SH-SY5Y (cell line): ENCODE results near the gene TRRAP.

Experiments
- GATA2 ChIP-seq: IDR thresholded peaks from 2 replicates; pipeline ENCODE4 v1.6.1; 2011; ENCODE audit warnings: mild to moderate bottlenecking, low read depth, low read length
- GATA3 ChIP-seq: IDR thresholded peaks from 2 replicates; pipeline ENCODE4 v1.6.1; 2011; ENCODE audit warnings: low read depth, mild to moderate bottlenecking, low read length, moderate library complexity

TRRAP gene

DNA sequence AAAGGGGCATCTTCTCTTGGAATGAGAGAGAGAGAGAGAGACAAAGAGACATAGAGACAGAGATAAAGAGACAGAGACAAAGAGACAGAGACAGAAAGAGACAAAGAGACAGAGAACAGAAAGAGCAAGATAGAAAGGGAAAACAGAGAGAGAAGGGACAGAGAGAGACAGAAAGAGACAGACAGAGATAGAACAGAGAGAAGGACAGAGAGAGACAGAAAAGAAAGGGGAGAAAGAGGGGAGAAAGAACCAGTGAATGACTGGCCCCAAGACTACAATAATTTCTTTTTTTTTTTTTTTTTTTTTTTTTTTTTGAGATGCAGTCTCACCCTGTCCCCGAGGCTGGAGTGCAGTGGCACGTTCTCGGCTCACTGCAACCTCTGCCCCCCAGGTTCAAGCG lies 16.1 kb upstream of the TRRAP start:
- TF ChIP-seq GATA2 (no peak), GATA3 (no peak)

DNA sequence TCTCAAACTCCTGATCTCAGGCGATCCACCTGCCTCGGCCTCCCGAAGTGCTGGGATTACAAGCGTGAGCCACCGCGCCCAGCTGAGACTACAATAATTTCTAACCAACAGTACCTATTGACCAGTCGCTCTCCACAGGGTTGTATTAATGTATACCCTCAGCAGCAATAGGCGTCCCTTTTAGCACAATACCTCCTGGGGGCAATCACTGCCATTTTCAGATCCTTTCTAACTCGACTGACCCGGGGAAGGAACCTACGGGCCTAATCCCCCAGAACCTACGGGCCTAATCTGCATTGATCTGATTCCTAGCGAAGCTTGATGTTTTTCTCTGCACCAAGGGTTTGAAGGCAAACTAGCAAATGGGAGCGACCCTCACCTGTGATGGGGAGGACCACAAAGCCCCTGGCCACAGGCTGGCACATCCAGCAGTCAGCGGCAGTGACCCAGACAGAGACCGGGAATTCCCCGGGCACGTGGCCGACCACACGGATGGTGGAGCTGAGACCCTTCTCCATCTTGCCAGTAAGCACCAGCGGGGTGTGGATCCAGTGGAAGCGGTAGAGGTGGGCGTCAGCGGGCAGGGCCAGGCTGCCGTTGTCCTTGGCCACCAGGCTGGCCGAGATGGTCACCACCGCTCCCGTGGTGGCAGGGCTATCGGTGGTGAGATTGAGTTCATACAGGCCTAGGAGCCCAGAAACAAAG lies 15.5 kb upstream of the TRRAP start:
- TF ChIP-seq GATA3 (no peak), GATA2 (no peak)

DNA sequence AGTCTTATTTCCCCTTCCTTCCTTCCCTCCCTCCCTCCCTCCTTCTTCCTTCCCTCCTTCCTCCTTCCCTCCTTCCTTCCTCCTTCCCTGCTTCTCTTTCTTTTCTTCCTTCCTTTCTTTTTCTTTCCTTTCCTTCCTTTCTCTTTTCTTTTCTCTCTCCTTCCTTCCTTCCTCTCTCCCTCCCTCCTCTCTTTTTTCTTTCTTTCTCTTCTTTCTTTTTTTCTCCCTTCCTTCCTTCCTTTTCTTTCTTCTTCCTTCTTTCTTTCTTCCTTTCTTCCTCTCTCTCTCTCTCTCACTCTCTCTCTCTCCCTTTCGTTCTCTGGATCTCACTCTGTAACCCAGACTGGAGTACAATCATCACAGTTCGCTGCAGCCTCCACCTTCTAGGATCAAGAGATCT lies 14.7 kb upstream of the TRRAP start:
- TF ChIP-seq GATA3 (no peak), GATA2 (no peak)

DNA sequence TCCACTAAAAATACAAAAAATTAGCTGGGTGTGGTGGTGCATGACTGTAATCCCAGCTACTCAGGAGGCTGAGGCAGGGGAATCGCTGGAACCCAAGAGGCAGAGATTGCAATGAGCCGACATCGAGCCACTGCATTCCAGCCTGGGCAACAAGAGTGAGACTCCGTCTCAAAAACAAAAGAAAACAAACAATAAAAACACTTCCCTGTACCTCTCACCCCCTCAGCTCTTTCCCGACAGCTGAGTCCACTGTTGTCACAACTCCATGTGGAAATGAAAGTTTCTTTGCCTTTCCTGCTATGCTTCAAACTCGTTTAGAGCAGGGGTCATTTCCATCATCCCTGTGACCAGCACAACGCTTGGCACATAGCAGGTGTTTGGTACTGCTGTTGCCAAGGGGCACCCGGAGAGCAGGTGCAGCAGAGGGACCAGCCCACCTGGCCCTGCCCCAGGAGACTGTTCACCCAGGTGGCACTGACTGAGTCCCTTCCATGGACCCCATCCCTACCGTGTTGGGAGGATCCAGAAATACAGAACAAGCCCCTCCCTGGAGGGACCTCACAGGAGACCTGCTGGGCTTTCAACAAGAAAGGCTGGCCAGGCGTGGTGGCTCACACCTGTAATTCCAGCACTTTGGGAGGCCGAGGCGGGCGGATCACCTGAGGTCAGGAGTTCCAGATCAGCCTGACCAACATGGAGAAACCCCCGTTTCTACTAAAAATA lies 13.4 kb upstream of the TRRAP start:
- TF ChIP-seq GATA3: no peak
- TF ChIP-seq GATA2: no peak

DNA sequence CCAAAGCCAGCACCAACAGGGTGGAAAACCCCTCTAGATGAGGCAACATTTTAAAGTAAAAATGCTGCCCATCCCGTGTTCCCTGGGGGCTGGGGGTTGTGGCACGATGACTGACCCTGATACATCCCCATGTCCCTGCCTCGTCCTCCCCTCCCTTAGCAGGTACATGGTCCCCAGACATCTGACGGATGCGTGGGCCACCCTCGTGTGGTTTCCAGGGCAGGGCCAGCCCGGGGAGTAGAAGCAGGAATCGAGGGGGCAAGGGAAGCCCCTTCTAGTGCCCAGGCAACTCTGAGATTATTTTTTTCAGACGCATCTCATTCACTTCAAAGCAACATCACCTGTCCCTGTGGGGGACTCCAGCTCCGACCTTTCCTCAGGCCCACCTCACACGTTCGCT lies 12.0 kb upstream of the TRRAP start:
- TF ChIP-seq GATA2 (no peak), GATA3 (no peak)

DNA sequence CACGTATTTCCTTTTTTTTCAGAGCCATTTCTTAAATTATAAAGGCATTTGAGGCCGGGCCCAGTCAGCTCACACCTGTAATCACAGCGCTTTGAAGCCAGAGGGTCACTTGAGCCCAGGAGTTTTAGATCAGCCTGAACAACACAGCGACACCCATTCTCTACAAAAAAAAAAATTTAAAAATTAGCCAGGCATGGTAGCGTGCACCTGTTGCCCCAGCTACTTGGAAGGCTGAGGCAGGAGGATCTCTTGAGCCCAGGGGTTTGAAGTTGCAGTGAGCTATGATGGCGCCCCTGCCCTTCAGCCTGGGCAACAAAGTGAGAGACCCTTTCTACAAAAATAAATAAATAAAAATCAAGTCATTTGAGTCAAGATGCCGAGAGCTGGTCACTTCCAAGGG lies 11.6 kb upstream of the TRRAP start:
- TF ChIP-seq GATA3: no peak
- no peak for TF ChIP-seq GATA2

DNA sequence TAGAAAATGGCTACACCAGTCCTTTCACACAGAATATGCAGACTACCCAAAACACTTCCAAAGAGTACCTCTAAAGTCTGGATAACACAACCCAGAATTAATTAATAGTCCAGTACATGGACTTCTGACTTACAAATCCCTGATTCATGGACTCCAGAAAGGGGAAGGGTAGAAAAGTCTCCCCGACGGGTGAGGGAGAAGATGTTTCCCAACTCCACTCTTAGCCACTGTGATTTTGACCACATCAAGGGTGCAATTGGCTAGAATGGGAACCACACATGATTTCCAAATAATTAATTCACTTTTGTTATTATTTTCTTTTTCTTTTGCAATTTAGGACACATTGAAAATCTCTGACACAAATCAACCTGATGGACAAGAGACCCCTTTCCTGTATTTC lies 9.9 kb upstream of the TRRAP start:
- no peak for TF ChIP-seq GATA3
- TF ChIP-seq GATA2: no peak

DNA sequence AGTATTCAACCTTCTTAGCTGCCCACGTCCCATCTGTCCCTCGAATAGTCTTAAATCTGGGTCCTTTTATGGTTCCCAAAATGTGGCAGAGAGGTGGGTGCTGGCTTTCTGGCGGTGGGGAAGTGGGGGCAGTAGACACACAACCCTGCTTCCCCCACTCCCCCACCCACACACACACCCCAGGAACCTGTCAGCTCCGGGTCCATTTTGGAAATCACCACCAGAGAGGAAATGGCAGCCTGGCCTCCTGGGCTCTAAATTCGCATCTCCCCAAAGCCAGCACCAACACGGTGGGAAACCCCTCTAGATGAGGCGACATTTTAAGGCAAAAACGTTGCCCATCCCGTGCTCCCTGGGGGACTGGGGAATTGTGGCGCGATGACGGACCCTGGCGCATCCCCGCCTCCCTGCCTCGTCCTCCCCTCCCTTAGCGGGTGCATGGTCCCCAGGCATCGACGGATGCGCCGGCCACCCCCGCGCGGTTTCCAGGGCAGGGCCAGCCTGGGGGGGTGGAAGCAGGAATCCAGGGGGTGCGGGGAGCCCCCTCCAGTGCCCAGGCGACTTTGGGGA lies 9.2 kb upstream of the TRRAP start:
- no peak for TF ChIP-seq GATA3
- TF ChIP-seq GATA2: no peak

DNA sequence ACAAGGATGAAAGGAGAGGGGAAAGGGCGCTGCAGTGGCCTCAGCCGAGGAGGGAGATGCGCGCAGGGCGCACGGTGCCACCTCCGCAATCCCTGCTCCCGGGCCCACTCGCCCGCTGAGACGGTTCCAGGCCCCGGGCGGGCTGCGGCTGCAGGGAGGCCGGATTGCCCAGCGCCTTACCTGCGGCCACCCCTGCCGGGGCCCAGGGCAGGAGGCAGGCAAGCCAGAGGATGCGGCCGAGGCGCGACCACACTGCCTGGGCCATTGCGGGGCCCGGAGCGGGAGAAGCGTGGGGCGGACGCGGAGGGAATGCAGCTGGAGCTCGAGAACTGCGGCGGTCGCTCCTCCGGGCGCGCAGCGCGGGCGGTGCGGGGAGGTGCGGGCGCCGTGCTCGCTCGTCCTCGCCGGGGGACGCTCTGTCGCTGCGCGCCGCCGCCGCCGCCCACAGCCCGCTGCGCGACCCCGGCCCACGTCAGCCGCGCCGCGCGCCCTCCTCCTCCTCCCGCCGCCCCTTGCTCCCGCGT lies 8.7 kb upstream of the TRRAP start, which contains the start of gene TMEM130:
Gene TMEM130, minus strand, starts transcription at position 418 of the 524 bp plus-strand sequence. Its CDS starts 153 bp downstream, at position 265.
- TF ChIP-seq GATA2 (no peak), GATA3 (no peak)

DNA sequence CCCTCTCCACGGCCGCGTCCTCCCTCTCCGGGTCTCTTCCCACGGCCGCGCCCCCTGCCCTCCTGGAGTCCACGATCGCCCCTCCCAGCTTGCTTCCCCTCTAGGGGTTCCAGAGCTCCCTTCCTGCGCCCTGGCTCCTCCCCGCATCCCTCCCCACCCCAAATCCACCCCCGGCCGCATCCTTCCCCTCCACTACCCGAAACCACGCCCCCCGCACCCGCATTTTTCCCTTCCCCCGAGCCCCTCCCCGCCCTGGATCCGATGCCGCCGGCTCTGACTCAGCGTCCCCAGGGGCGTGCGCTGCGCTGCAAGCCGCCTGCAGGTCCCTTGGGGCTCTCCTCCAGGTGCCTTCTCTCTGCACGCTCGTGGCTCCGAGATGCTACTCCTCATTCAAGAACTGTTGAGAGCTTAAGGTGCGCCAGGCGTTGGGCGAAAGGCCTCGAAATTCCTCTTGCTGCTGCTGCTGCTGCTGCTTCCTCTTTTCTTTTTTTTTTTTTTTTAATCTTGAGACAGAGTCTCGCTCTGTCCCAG lies 8.1 kb upstream of the TRRAP start:
- TF ChIP-seq GATA2 (no peak), GATA3 (no peak)

DNA sequence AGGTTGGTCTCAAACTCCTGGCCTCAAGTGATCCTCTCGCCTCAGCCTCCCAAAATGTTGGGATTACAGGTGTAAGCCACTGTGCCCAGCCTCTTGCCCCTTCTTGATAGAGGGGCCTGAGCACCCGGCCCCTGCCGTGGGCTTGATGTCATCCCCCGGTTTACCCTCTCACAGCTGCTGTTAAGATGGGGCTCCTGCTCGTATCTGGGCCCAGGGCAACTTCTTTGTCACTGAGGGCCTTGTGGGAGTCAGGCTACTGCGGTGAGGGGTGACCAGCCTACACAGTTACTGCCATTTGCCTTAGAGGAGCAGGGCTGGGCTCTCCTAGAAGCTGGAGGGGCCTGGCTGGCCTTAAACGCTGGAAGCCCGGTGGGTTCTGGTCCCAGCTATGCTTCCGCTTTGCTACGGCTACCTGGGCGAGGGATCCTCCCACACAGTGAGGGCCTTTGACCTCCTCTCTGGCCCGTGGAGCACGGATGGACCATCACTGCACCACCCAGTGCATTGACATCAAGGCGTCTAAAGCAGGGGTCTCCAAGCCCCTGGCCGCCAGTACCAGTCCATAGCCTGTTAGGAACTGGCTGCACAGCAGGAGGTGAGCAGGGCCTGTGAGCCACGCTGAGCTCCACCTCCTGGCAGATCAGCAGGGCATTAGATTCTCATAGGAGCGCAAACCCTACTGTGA lies 7.4 kb upstream of the TRRAP start:
- no peak for TF ChIP-seq GATA2
- no peak for TF ChIP-seq GATA3

DNA sequence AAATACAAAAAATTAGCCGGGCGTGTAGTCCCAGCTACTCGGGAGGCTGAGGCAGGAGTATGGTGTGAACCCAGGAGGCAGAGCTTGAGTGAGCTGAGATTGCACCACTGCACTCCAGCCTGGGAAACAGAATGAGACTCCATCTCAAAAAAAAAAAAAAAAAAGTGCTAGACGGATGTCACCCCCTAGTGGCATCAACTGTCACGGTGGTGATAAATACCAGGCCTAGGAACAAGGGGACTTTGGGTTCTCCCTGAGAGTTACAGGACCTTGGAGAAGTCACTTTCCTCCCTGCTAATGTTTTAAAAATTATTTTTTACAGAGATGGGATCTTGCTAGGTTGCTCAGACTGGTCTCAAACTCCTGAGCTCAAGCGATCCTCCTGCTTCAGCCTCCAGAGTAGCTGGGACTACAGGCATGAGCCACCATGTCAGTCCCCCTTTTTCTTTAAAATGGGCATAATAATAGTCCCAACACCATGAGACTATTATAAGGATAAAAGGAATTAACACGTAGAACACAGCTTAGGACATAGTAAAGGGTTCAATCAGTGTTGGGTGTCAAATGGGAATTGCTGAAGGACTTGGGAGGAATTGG lies 5.9 kb upstream of the TRRAP start:
- TF ChIP-seq GATA3: no peak
- TF ChIP-seq GATA2: no peak

DNA sequence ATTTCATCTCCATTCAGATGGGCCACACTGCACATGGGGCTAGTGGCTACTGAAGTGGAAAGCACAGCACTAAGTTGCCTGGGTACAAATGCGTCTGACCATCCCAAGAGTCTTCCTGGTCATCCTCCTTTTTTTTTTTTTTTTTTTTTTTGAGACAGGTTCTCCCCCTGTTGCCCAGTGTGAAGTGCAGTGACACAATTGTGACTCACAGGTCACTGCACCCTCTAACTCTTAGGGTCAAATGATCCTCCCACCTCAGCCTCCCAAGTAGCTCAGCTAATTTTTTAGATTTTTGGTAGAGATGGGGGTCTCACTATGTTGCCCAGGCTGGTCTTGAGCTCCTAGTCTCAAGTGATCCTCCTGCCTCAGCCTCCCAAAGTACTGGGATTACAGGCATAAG lies 3.4 kb upstream of the TRRAP start:
- TF ChIP-seq GATA2 (no peak), GATA3 (no peak)
